WTC11 (cell line): ENCODE results near the gene TCOF1. TPM values are rescaled to one million over a fixed set of nuclear protein-coding genes. Genes with fewer than 3 reads are reported as not detected.

Experiments
- ATAC-seq: fragments of 200-7000 bp; cut with Tn5 transposase; 2 replicates; pipeline ENCODE4 v1.10.0; 2021; ENCODE audit warnings: mild to moderate bottlenecking, moderate library complexity
- CTCF ChIA-PET: fragments of 300-600 bp; sonication (Branson Sonifier 250); formaldehyde crosslinking; loops from one replicate; lab custom pipeline; 2021; ENCODE audit warnings: antibody characterized with exemption; lab: Charles Lee
- POLR2A ChIA-PET: fragments of 350-600 bp; sonication (Branson Sonifier 250); formaldehyde crosslinking; loops from one replicate; lab custom pipeline; 2021; ENCODE audit warnings: antibody characterized with exemption; lab: Charles Lee
- DNase-seq: peaks from one replicate; pipeline ENCODE4 v3.0.0; 2021; ENCODE audit warnings: low spot score
- H3K27ac Mint-ChIP-seq: 2 replicates; pipeline ENCODE4 v1.8.0; 2021; ENCODE audit warnings: mixed read lengths
- H3K27me3 Mint-ChIP-seq: 2 replicates; pipeline ENCODE4 v1.8.0; 2021; ENCODE audit warnings: low read depth, mild to moderate bottlenecking, moderate library complexity, mixed read lengths
- H3K36me3 Mint-ChIP-seq: 2 replicates; pipeline ENCODE4 v1.8.0; 2021; ENCODE audit warnings: mixed read lengths
- H3K4me1 Mint-ChIP-seq: 2 replicates; pipeline ENCODE4 v1.8.0; 2022; ENCODE audit warnings: mixed read lengths
- H3K4me3 Mint-ChIP-seq: 2 replicates; pipeline ENCODE4 v1.8.0; 2021; ENCODE audit warnings: mild to moderate bottlenecking, moderate library complexity, mixed read lengths
- H3K9me3 Mint-ChIP-seq: 2 replicates; pipeline ENCODE4 v1.8.0; 2021; ENCODE audit warnings: mixed read lengths
- CREM ChIP-seq: sonication (generic); formaldehyde crosslinking; IDR thresholded peaks from 2 replicates; pipeline ENCODE4 v1.8.1; 2022; ENCODE audit warnings: mild to moderate bottlenecking, missing genetic modification reagents, moderate library complexity
- E2F1 ChIP-seq: sonication (generic); formaldehyde crosslinking; IDR thresholded peaks from 2 replicates; pipeline ENCODE4 v1.8.0; 2022; ENCODE audit warnings: mild to moderate bottlenecking, missing genetic modification reagents
- ETV6 ChIP-seq: sonication (generic); formaldehyde crosslinking; IDR thresholded peaks from 2 replicates; pipeline ENCODE4 v1.8.1; 2022; ENCODE audit warnings: mild to moderate bottlenecking, missing genetic modification reagents
- HMGA2 ChIP-seq: fragments of 250-450 bp; sonication (Bioruptor Pico); IDR thresholded peaks from 2 replicates; pipeline ENCODE4 v1.4.0; 2021; ENCODE audit warnings: mild to moderate bottlenecking, moderate library complexity
- IRF2 ChIP-seq: sonication (generic); formaldehyde crosslinking; IDR thresholded peaks from 2 replicates; pipeline ENCODE4 v1.8.0; 2022; ENCODE audit warnings: low read depth, missing genetic modification reagents, borderline replicate concordance
- RELA ChIP-seq: sonication (generic); formaldehyde crosslinking; IDR thresholded peaks from 2 replicates; pipeline ENCODE4 v1.8.1; 2022; ENCODE audit warnings: missing genetic modification reagents, mild to moderate bottlenecking, borderline replicate concordance
- TCF7 ChIP-seq: sonication (generic); formaldehyde crosslinking; IDR thresholded peaks from 2 replicates; pipeline ENCODE4 v1.8.0; 2022; ENCODE audit warnings: mild to moderate bottlenecking, low read depth, missing genetic modification reagents, moderate library complexity
- ZNF219 ChIP-seq: sonication (generic); formaldehyde crosslinking; IDR thresholded peaks from 2 replicates; pipeline ENCODE4 v1.8.0; 2023; ENCODE audit warnings: missing genetic modification reagents, mild to moderate bottlenecking, borderline replicate concordance
- ZNF416 ChIP-seq: fragments of 250-450 bp; sonication (Bioruptor Pico); IDR thresholded peaks from 2 replicates; pipeline ENCODE4 v1.9.0; 2021; ENCODE audit warnings: mild to moderate bottlenecking, inconsistent platforms
- total RNA-seq: library from RNA; stranded (reverse); gene quantifications from 3 replicates; pipeline ENCODE4 v1.2.3, GENCODE V29; 2021
- TF ChIP-seq, protein P1 (sequence below): fragments of 200-600 bp; IDR thresholded peaks from 2 replicates; pipeline ENCODE4 v1.8.0; 2022; ENCODE audit warnings: antibody characterized with exemption
- TF ChIP-seq, protein P2 (sequence below): fragments of 250-450 bp; sonication (Bioruptor Pico); IDR thresholded peaks from 2 replicates; pipeline ENCODE4 v1.9.0; 2021; ENCODE audit warnings: moderate library complexity, mild to moderate bottlenecking, inconsistent platforms, borderline replicate concordance
- TF ChIP-seq, protein P3 (sequence below): sonication (generic); formaldehyde crosslinking; IDR thresholded peaks from 2 replicates; pipeline ENCODE4 v1.8.0; 2023; ENCODE audit warnings: missing genetic modification reagents, mild to moderate bottlenecking, borderline replicate concordance
- TF ChIP-seq, protein P4 (sequence below): fragments of 250-450 bp; sonication (Bioruptor Pico); conservative IDR thresholded peaks from 2 replicates; pipeline ENCODE4 v1.9.0; 2021; ENCODE audit warnings: mild to moderate bottlenecking
- TF ChIP-seq, protein P5 (sequence below): sonication (generic); formaldehyde crosslinking; IDR thresholded peaks from 2 replicates; pipeline ENCODE4 v1.8.0; 2022; ENCODE audit warnings: mild to moderate bottlenecking, missing genetic modification reagents

Gene TCOF1
- total RNA-seq, 1 experiment from 2014 or later = 174 TPM

GRCh38 chr5:150347451-150347850 lies 10.0 kb upstream of the TCOF1 start (continued):
- no peak for TF ChIP-seq RELA (CRISPR knock-in tag)

- H3K9me3 Mint-ChIP-seq = no peaks in the 10 kb centered on the region
- CTCF ChIA-PET = interaction anchor here (0.5 to 5.0 kb wide), 19 partner anchors 11 to 840 kb away, joined by 3 to 71 read pairs (median 5); partner anchors contain the start of genes ARSI and PDGFRB
These were observed 7.7 kb upstream of the TCOF1 start for GRCh38 chr5:150349681-150350275.

GRCh38 chr5:150350524-150351344 lies 6.8 kb upstream of the TCOF1 start:
- POLR2A ChIA-PET = interaction anchor here (1.3 kb wide), 1 partner anchor 78 kb away, joined by 4 read pairs; no protein-coding TSS in a partner anchor
- TF ChIP-seq ZNF416 (CRISPR knock-in tag) (no peak), IRF2 (CRISPR knock-in tag) (no peak), E2F1 (no peak), ZNF219 (CRISPR knock-in tag) (no peak), ETV6 (CRISPR knock-in tag) (0 out of 2 replicates have a peak, but pooled peaks have one; percentile 27), CREM (no peak)
- TF ChIP-seq, protein P1, sequence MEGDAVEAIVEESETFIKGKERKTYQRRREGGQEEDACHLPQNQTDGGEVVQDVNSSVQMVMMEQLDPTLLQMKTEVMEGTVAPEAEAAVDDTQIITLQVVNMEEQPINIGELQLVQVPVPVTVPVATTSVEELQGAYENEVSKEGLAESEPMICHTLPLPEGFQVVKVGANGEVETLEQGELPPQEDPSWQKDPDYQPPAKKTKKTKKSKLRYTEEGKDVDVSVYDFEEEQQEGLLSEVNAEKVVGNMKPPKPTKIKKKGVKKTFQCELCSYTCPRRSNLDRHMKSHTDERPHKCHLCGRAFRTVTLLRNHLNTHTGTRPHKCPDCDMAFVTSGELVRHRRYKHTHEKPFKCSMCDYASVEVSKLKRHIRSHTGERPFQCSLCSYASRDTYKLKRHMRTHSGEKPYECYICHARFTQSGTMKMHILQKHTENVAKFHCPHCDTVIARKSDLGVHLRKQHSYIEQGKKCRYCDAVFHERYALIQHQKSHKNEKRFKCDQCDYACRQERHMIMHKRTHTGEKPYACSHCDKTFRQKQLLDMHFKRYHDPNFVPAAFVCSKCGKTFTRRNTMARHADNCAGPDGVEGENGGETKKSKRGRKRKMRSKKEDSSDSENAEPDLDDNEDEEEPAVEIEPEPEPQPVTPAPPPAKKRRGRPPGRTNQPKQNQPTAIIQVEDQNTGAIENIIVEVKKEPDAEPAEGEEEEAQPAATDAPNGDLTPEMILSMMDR = peak; percentile 65
- TF ChIP-seq, protein P2, sequence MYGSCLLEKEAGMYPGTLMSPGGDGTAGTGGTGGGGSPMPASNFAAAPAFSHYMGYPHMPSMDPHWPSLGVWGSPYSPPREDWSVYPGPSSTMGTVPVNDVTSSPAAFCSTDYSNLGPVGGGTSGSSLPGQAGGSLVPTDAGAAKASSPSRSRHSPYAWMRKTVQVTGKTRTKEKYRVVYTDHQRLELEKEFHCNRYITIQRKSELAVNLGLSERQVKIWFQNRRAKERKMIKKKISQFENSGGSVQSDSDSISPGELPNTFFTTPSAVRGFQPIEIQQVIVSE (CRISPR knock-in tag) = no peak

More at GRCh38 chr5:150349681-150350275, 7.7 kb upstream of the TCOF1 start:
- POLR2A ChIA-PET = no interaction called here
- Mint-ChIP-seq H3K27ac (no peak overlapping the region), H3K36me3 (no peaks in the 10 kb centered on the region), H3K4me3 (no peak overlapping the region), H3K27me3 (no peaks in the 10 kb centered on the region), H3K4me1 (peaks cover 13% of the 10 kb centered on the region)
- ATAC-seq = no peak
- no peak for DNase-seq
- TF ChIP-seq TCF7 (no peak), HMGA2 (CRISPR knock-in tag) (no peak)
- TF ChIP-seq, protein P3, sequence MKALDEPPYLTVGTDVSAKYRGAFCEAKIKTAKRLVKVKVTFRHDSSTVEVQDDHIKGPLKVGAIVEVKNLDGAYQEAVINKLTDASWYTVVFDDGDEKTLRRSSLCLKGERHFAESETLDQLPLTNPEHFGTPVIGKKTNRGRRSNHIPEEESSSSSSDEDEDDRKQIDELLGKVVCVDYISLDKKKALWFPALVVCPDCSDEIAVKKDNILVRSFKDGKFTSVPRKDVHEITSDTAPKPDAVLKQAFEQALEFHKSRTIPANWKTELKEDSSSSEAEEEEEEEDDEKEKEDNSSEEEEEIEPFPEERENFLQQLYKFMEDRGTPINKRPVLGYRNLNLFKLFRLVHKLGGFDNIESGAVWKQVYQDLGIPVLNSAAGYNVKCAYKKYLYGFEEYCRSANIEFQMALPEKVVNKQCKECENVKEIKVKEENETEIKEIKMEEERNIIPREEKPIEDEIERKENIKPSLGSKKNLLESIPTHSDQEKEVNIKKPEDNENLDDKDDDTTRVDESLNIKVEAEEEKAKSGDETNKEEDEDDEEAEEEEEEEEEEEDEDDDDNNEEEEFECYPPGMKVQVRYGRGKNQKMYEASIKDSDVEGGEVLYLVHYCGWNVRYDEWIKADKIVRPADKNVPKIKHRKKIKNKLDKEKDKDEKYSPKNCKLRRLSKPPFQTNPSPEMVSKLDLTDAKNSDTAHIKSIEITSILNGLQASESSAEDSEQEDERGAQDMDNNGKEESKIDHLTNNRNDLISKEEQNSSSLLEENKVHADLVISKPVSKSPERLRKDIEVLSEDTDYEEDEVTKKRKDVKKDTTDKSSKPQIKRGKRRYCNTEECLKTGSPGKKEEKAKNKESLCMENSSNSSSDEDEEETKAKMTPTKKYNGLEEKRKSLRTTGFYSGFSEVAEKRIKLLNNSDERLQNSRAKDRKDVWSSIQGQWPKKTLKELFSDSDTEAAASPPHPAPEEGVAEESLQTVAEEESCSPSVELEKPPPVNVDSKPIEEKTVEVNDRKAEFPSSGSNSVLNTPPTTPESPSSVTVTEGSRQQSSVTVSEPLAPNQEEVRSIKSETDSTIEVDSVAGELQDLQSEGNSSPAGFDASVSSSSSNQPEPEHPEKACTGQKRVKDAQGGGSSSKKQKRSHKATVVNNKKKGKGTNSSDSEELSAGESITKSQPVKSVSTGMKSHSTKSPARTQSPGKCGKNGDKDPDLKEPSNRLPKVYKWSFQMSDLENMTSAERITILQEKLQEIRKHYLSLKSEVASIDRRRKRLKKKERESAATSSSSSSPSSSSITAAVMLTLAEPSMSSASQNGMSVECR (CRISPR knock-in tag) = no peak
- TF ChIP-seq, protein P4, sequence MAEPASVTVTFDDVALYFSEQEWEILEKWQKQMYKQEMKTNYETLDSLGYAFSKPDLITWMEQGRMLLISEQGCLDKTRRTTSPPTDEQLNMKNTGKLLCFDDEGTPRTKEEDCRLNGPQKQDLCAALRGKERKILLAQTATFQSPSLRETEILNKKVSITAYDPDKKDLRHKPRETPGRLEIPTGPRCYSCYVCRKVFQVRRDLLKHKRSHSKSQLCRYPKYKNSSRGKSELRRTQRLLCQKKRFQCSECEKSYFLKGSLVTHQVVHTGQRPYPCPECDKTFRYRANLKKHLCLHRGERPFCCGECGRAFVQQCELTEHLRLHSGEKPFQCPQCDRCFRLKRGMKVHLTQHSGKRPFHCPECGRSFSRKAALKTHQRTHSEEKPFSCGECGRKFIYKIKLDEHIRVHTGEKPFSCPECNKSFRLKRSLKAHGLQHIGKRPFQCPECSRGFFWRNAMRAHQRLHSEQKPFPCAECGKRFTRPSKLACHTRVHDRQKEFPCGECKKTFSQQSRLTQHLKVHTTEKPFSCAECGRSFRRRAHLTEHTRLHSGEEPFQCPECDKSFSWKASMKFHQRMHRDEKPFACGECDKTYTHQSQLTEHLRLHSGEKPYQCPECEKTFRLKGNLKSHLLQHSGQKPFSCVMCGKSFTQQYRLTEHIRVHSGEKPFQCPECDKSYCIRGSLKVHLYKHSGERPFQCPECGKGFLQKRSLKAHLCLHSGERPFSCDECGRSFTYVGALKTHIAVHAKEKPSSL (CRISPR knock-in tag) = no peak
- TF ChIP-seq, protein P5, sequence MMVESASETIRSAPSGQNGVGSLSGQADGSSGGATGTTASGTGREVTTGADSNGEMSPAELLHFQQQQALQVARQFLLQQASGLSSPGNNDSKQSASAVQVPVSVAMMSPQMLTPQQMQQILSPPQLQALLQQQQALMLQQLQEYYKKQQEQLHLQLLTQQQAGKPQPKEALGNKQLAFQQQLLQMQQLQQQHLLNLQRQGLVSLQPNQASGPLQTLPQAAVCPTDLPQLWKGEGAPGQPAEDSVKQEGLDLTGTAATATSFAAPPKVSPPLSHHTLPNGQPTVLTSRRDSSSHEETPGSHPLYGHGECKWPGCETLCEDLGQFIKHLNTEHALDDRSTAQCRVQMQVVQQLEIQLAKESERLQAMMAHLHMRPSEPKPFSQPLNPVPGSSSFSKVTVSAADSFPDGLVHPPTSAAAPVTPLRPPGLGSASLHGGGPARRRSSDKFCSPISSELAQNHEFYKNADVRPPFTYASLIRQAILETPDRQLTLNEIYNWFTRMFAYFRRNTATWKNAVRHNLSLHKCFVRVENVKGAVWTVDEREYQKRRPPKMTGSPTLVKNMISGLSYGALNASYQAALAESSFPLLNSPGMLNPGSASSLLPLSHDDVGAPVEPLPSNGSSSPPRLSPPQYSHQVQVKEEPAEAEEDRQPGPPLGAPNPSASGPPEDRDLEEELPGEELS (CRISPR knock-in tag) = no peak

More at GRCh38 chr5:150350524-150351344, 6.8 kb upstream of the TCOF1 start:
- no peaks in the 10 kb centered on the region for H3K36me3 Mint-ChIP-seq
- CTCF ChIA-PET = interaction anchor here (0.5 to 5.0 kb wide), 29 partner anchors 10 to 839 kb away, joined by 3 to 71 read pairs (median 4); partner anchors contain the start of genes ARSI and PDGFRB
- peak overlapping the region; percentile 67 for H3K27ac Mint-ChIP-seq
- H3K4me3 Mint-ChIP-seq = no peak overlapping the region
- peaks cover 13% of the 10 kb centered on the region for H3K4me1 Mint-ChIP-seq
- no peaks in the 10 kb centered on the region for H3K9me3 Mint-ChIP-seq
- peak; percentile 88 for DNase-seq
- peaks cover 2% of the 10 kb centered on the region; the same call in 1 of the 2 replicates for H3K27me3 Mint-ChIP-seq
- ATAC-seq = peak; percentile 92
